ENCODE data around the gene CCR5AS.
"Not testable (repeated sequence)": the region's sequence is repeated elsewhere in the genome, so short reads cannot be mapped to it uniquely, and the experiment has no call there.

DNA sequence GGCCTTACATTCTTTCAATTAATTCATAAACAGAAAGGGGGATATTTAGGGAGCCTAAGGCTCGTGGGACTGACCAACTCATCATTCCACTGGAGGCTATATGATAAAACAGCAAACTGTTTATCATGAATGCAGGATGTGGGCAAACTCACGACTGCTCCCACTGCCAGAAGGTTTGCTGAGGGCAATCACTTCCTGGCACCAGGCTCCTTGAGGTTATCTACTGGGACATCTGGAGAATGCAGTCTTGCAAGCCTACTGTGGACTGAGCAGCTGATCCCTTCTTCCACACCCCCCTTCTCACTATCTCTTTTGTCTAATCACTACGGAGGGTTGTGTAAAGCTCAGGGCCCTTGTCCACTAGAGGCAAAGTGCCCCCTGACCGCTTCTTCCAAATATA is 26.3 kb upstream of the CCR5AS start:
- TF ChIP-seq, protein P1, sequence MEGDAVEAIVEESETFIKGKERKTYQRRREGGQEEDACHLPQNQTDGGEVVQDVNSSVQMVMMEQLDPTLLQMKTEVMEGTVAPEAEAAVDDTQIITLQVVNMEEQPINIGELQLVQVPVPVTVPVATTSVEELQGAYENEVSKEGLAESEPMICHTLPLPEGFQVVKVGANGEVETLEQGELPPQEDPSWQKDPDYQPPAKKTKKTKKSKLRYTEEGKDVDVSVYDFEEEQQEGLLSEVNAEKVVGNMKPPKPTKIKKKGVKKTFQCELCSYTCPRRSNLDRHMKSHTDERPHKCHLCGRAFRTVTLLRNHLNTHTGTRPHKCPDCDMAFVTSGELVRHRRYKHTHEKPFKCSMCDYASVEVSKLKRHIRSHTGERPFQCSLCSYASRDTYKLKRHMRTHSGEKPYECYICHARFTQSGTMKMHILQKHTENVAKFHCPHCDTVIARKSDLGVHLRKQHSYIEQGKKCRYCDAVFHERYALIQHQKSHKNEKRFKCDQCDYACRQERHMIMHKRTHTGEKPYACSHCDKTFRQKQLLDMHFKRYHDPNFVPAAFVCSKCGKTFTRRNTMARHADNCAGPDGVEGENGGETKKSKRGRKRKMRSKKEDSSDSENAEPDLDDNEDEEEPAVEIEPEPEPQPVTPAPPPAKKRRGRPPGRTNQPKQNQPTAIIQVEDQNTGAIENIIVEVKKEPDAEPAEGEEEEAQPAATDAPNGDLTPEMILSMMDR (IDR thresholded peaks at IDR 0.05) = not testable (repeated sequence)
- not testable (repeated sequence) for TF ChIP-seq POLR2A (IDR thresholded peaks at IDR 0.05)
